Activated T-helper 1 cell treated with anti-CD3 and anti-CD28 coated beads, Interleukin-12 subunit alpha, Interleukin-12 subunit beta, Interleukin-2, Interleukin-4 antibody, amounts not matched to agents 30 ng/mL and 10 ng/mL and 1 ng/mL, durations not matched to agents 14 hours and 24 hours and 36 hours (primary cell): ENCODE measurements around the gene COL4A2. TPM values are rescaled to one million over a fixed set of nuclear protein-coding genes. Genes with fewer than 3 reads are reported as not detected.

ENCODE experiments used
- DNase-seq: peaks from one replicate; pipeline ENCODE4 v3.0.0; 2021; ENCODE audit warnings: low spot score
- H3K27ac Mint-ChIP-seq: one replicate; pipeline ENCODE4 v1.8.0; 2021; ENCODE audit warnings: mild to moderate bottlenecking, mixed read lengths
- H3K27me3 Mint-ChIP-seq: one replicate; pipeline ENCODE4 v1.8.0; 2022; ENCODE audit warnings: mild to moderate bottlenecking, moderate library complexity, mixed read lengths; ENCODE audit not compliant: insufficient read depth
- H3K36me3 Mint-ChIP-seq: one replicate; pipeline ENCODE4 v1.8.0; 2021; ENCODE audit warnings: low read depth, mixed read lengths
- H3K4me1 Mint-ChIP-seq: one replicate; pipeline ENCODE4 v1.8.0; 2021; ENCODE audit warnings: low read depth, mixed read lengths
- H3K4me3 Mint-ChIP-seq: one replicate; pipeline ENCODE4 v1.8.0; 2021; ENCODE audit warnings: mild to moderate bottlenecking, moderate library complexity, mixed read lengths
- H3K9me3 Mint-ChIP-seq: one replicate; pipeline ENCODE4 v1.8.0; 2021; ENCODE audit warnings: mixed read lengths
- intact Hi-C: fragments of 100-400 bp; cut with micrococcal nuclease; formaldehyde crosslinking; loops from one replicate; pipeline ENCODE4 v1.15.1; 2024
- total RNA-seq: library from RNA; stranded (reverse); gene quantifications from 2 replicates; pipeline ENCODE4 v1.2.3, GENCODE V29; 2022

Gene COL4A2
- total RNA-seq, 1 donor from 2014 or later, result not detected

DNA sequence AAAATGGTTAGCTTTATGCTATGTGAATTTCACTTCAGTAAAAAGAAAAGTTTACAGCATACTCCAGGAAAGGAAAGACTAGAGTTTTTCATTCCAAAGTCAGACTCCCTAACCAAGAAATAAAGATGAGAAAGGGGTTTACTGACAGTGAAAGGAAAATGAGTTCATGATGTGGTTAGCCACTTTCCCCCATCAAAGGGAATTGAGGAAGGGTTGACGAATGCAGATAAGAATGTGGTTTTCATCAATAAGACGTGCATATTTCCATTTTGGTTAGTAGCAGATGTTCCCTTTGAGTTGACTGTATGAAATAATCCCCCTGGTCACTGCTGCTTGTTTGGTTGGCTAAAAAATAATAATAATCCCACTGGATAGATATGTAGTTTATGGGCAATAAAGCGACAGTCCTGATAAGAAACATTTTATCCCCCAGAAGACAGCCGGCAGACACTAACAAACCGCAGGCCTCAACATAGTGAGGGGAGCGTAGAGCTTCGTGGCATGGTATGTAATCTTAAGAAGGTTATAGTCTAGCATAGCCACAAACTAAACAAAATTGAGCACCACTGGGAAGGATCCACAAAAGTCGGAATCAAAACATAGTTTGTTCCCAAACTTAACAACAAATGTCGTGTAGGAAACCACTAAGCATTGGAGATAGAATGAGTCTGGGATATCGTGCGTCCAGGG lies 114.8 kb downstream of the COL4A2 start:
- Mint-ChIP-seq H3K36me3 (no peaks in the 10 kb centered on the region), H3K9me3 (no peaks in the 10 kb centered on the region), H3K27ac (no peak overlapping the region), H3K4me1 (peaks cover 13% of the 10 kb centered on the region), H3K4me3 (no peak overlapping the region), H3K27me3 (peaks cover 89% of the 10 kb centered on the region)
- intact Hi-C loops, result loop anchor here (1.0 kb wide), 1 partner anchor 10 kb away; no protein-coding TSS in a partner anchor
- DNase-seq, result no peak

DNA sequence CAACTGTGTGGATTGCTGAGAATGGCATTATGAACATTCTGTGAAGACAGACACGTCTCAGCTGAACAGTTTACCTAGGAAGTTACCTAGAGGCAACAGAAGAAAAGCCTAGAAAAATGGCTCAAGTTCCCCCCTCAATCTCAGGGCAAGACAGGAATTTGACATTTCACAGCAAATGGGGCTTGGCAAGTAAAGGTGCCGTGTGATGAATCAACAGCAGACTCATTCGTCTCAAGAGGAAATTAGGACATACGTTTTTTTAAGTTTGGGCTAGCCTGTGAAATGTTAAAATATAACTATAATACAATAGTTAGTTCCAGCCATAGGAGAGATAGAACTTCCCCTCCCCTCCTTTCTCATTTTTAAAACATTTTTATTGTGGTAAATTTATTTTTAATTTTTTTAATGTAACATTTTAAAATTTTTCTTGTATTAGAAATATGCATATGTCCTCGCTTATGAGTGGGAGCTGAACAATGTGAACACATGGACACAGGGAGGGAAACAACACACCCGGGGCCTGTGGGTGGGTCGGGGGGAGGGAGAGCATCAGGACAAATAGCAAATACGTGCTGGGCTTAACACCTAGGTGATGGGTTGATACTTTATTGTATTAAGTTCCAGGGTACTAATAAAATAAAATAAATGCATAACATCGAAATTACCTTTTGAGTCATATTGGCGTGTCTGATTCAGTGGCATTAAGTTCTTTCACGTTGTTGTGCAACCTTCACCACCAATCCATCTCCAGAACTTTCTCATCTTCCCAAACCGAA lies 116.0 kb downstream of the COL4A2 start:
- Mint-ChIP-seq H3K4me1 (peaks cover 13% of the 10 kb centered on the region), H3K9me3 (no peaks in the 10 kb centered on the region), H3K4me3 (no peak overlapping the region), H3K27ac (no peak overlapping the region), H3K27me3 (peaks cover 88% of the 10 kb centered on the region), H3K36me3 (no peaks in the 10 kb centered on the region)
- no peak for DNase-seq
- intact Hi-C loops, result no loop called here

DNA sequence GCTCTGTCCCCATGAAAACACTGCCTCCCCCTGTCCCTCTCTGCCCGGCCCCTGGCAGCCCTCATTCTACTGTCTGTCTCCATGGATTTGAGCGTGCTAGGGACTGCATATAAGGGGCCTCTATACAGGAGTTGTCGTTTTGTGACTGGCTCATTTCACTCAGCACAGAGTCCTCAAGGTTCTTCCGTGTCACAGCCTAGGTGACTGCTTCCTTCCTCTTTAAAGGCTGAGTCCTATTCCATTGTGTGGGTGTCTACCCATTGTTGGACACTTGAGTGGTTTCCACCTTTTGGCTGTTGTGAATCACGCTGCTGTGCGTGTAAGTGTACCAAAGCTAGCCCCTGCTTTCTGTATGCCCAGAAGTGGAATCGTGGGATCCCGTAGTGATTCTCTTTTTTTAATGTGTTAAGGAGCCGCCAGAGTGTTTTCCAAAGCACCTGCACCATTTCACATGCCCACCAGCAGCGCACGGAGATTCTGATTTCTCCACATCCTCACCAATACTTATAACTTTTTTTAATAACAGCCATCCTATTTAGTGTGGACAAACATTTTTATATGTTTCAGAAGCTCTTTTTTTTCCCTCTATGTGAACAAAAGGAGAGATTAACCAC lies 116.7 kb downstream of the COL4A2 start:
- no peaks in the 10 kb centered on the region for H3K9me3 Mint-ChIP-seq
- peaks cover 13% of the 10 kb centered on the region for H3K4me1 Mint-ChIP-seq
- H3K36me3 Mint-ChIP-seq, result no peaks in the 10 kb centered on the region
- peaks cover 88% of the 10 kb centered on the region for H3K27me3 Mint-ChIP-seq
- no peak overlapping the region for H3K4me3 Mint-ChIP-seq
- H3K27ac Mint-ChIP-seq, result no peak overlapping the region
- no peak for DNase-seq
- intact Hi-C loops, result no loop called here

DNA sequence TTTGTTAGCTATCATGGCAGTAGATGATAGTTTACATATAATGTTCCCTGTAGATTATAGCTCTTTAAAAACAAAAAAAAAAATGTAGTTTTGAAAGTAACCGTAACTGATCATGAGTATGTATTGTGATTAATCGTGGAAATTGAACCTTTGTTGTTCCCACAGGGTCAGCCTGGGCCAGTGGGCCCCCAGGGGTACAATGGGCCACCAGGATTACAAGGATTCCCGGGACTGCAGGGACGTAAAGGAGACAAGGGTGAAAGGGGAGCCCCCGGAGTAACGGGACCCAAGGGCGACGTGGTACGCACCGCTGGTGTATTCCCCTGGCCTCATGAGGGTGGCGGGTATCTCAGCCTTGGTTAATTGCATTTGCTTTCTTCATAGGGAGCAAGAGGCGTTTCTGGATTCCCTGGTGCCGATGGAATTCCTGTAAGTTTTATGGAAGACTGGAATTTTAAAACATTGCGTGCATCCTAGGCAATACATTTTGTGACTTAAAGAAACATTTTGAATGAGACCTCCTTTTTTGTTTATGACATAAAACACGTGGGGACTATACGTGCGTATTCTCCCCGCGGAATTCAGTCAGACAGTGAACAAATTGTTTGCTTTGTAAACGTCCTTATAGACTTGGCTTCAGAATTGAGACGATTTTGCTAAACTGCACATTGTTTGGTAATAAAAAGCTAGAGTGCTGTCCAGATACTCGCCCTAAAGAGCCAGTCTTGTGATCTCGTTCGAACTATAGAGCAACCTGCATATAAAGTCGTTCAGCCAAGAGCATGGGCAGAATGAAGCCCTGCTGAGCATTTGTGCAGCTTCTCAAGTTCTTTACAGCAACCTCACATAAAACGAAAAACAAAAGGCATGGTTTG lies 117.7 kb downstream of the COL4A2 start:
- intact Hi-C loops, result no loop called here
- Mint-ChIP-seq H3K27ac (no peak overlapping the region), H3K4me1 (peaks cover 13% of the 10 kb centered on the region), H3K9me3 (no peaks in the 10 kb centered on the region), H3K4me3 (no peak overlapping the region), H3K27me3 (peaks cover 81% of the 10 kb centered on the region), H3K36me3 (no peaks in the 10 kb centered on the region)
- no peak for DNase-seq

DNA sequence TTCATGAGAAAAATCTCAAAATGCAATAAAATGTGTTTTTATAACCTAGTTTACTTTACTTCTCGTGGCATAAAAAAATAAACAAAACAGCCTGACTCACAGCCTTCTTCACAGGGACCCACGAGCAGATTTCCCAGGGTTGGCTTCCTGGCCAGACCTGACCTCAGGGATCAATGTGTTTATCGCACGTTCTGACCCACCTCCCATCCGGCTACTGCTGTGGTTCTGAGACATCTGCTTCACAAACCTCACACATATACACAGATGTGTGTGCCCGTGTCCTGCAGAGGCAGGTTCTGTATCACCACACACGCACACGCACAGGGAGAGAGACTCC lies 118.3 kb downstream of the COL4A2 start:
- H3K9me3 Mint-ChIP-seq, result no peaks in the 10 kb centered on the region
- no peak overlapping the region for H3K27ac Mint-ChIP-seq
- no peaks in the 10 kb centered on the region for H3K36me3 Mint-ChIP-seq
- peaks cover 13% of the 10 kb centered on the region for H3K4me1 Mint-ChIP-seq
- H3K27me3 Mint-ChIP-seq, result peaks cover 75% of the 10 kb centered on the region
- intact Hi-C loops, result no loop called here
- H3K4me3 Mint-ChIP-seq, result no peak overlapping the region
- DNase-seq, result no peak

DNA sequence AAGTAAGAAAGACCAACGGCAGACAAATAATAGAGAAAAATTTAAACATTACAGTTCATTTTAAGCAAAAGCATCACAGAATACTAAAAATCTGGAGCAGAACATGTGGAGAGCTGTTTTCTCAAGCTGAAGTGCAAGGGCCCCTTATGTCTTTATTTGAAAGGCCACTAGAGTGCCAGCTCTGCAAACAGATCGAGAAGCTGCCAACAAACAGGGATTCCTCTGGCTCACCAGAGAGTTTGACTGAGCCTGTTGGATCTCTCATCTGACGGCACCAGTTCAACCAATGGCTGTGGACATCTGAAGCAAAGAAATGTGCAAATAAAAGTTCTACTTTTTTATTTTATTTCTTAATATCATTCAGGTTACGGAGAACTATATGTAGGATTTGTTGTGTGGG lies 119.7 kb downstream of the COL4A2 start:
- Mint-ChIP-seq H3K27me3 (peaks cover 66% of the 10 kb centered on the region), H3K4me3 (no peak overlapping the region), H3K9me3 (no peaks in the 10 kb centered on the region), H3K36me3 (no peaks in the 10 kb centered on the region), H3K4me1 (peaks cover 5% of the 10 kb centered on the region), H3K27ac (no peak overlapping the region)
- intact Hi-C loops, result no loop called here
- DNase-seq, result no peak

DNA sequence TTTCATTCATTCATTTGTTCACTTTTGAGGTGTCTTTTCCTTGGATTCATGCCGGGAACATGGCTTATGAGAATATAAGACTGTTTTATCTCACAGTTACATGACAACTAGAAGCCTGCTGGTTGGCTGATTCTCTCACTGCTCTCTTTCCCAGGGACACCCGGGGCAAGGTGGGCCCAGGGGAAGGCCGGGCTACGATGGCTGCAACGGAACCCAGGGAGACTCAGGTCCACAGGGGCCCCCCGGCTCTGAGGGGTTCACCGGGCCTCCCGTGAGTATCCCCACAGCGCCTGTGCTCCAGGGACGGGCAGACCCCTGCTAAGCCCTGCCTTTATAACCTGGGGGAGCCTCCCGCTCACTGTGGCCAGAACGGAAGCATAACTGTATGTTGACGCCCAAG lies 121.2 kb downstream of the COL4A2 start:
- no peak overlapping the region for H3K27ac Mint-ChIP-seq
- intact Hi-C loops, result no loop called here
- H3K36me3 Mint-ChIP-seq, result no peaks in the 10 kb centered on the region
- H3K9me3 Mint-ChIP-seq, result no peaks in the 10 kb centered on the region
- H3K4me3 Mint-ChIP-seq, result no peak overlapping the region
- DNase-seq, result no peak
- H3K4me1 Mint-ChIP-seq, result no peaks in the 10 kb centered on the region
- H3K27me3 Mint-ChIP-seq, result peaks cover 58% of the 10 kb centered on the region

DNA sequence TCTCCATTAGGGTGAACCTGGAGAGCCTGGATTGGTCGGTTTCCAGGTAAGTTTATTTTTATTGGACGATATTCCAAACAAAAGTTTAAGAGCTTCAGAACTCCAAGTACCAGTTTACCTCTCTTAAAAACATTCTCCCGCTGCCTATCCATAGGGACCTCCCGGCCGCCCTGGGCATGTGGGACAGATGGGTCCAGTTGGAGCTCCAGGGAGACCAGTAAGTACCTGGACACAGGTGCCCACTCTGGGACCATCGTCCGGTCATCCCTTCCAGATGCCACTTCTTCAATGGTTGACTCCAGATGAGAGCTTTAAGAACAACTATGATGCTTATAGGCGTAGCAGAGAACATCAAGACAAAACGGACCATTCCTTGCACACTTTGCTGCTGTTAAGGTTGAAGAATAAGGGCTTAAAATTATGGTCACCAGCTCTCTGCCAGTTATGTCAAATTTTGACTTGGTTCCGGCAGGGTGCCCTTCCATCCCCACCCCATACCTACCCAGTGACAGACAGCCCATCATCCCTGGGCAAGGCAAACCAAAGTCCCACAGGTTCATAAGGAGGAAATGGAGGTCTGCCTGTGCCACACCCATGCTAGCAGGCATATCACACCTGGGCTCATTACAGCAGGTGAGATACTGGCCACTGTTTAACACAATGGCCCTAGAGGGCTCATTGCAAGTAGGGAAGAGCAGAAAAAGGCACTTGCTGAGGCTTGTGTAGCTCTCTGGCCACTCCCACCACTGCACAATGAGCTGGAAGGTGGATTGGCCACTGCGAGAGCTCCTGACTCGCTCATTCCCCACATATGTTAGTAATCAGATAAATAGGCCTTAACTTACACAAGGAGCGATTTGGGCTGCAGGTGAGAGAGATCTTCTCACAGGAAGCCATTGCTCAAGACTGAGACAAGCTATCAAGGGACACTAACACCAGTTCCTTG lies 123.6 kb downstream of the COL4A2 start:
- no peaks in the 10 kb centered on the region for H3K36me3 Mint-ChIP-seq
- H3K9me3 Mint-ChIP-seq, result no peaks in the 10 kb centered on the region
- no peaks in the 10 kb centered on the region for H3K4me1 Mint-ChIP-seq
- no peak overlapping the region for H3K27ac Mint-ChIP-seq
- H3K4me3 Mint-ChIP-seq, result no peak overlapping the region
- DNase-seq, result no peak
- intact Hi-C loops, result no loop called here
- peaks cover 46% of the 10 kb centered on the region for H3K27me3 Mint-ChIP-seq

DNA sequence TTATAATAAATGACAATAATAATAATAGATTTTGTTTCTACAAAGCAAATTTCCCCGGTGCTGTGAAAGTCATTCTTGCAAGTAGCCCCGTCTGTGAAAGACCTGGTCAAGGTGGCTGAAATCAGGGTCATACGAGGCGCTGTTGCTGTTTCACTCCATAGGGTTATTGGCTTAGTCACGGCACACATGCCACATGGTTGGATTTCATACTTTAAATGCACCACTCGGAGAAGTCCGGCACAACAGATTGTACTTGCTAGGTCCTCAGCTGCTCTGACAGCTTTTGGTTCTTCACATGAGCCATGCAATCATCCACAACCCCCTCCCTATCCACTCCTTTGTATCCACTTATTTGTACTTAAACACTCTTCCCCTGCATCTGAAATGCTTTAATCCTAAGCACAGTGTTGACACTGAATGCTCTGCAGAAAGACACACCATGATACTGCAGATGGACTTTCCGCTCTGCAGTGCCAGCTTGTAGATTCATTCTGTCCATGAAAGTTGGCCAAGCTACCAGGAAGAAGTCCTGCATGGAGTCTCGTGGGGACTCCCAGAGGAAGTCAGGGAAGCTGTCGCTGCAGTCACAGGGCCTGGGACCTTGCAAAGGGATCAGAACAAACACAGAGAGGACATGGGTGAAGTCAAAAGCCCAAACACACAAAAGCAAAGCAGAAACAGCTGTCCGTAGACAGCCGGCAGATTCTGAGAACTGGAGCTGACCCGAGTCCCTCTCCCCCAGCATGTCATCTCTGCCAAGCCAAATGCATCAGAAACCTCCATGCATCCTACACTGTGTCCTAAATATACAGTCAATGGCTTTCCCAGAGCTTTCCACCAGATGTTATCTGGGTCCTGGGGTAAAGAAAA lies 124.6 kb downstream of the COL4A2 start:
- no peak overlapping the region for H3K4me3 Mint-ChIP-seq
- intact Hi-C loops, result no loop called here
- H3K4me1 Mint-ChIP-seq, result no peaks in the 10 kb centered on the region
- H3K36me3 Mint-ChIP-seq, result no peaks in the 10 kb centered on the region
- no peak overlapping the region for H3K27ac Mint-ChIP-seq
- peaks cover 39% of the 10 kb centered on the region for H3K27me3 Mint-ChIP-seq
- no peak for DNase-seq
- no peaks in the 10 kb centered on the region for H3K9me3 Mint-ChIP-seq

DNA sequence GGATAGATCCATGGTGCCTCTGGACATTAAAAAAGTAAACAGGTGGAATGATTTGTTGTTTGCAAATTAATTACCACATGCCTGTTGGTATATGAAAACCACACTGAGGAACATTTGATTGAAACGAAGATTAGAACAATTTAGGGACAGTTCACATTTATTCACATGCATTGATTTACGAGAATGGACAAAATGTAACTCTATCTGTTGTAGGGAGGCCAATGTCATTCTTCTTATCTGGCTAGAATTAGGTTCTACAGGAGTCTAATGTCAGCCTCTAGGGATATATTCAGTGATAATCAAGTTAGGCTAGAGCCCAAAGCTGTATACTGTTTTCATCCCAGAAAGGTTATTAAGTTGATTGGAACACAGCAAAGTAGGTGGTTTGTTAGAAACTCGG lies 125.4 kb downstream of the COL4A2 start:
- DNase-seq, result no peak
- no peaks in the 10 kb centered on the region for H3K4me1 Mint-ChIP-seq
- H3K27me3 Mint-ChIP-seq, result peaks cover 34% of the 10 kb centered on the region
- no peaks in the 10 kb centered on the region for H3K9me3 Mint-ChIP-seq
- intact Hi-C loops, result no loop called here
- H3K4me3 Mint-ChIP-seq, result no peak overlapping the region
- H3K36me3 Mint-ChIP-seq, result no peaks in the 10 kb centered on the region
- H3K27ac Mint-ChIP-seq, result no peak overlapping the region

DNA sequence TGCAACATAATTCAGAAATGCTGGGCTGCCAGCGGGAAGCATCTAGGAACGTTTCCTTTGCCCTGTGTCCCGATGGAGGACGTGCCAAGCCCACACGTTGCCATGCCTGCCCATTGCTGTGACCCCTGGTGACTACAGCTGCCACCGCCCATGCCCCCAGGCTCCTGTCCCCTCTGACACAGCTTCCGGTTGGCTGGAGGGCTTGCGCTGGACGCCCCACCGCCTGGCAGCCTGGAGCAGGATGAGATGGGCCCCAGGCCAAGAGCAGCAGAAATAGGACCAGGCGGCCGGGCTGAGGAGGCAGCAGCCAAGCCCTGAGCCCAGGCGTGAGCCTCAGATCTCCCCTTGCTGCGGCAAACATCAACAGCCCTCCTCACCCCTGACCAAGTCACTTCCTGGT lies 125.9 kb downstream of the COL4A2 start:
- Mint-ChIP-seq H3K4me1 (no peaks in the 10 kb centered on the region), H3K27me3 (peaks cover 33% of the 10 kb centered on the region), H3K27ac (no peak overlapping the region), H3K36me3 (no peaks in the 10 kb centered on the region), H3K9me3 (no peaks in the 10 kb centered on the region), H3K4me3 (no peak overlapping the region)
- intact Hi-C loops, result no loop called here
- DNase-seq, result no peak
